SK-N-MC (cell line): Measurements from ENCODE around the gene RIPOR3.

ENCODE experiments used
- DNase-seq: peaks from one replicate; pipeline ENCODE4 v3.0.0-alpha.2; 2011; ENCODE audit warnings: low read depth, low spot score
- H3K27ac ChIP-seq: fragments of 200-600 bp; sonication (generic); 2 replicates; pipeline ENCODE4 v1.5.1; 2016; ENCODE audit warnings: mixed run types
- H3K36me3 ChIP-seq: fragments of 200-600 bp; sonication (generic); 2 replicates; pipeline ENCODE4 v1.6.1; 2017; ENCODE audit warnings: antibody characterized with exemption, low read length, mixed read lengths; ENCODE audit not compliant: insufficient read depth
- H3K4me3 ChIP-seq: fragments of 200-600 bp; sonication (generic); 2 replicates; pipeline ENCODE4 v1.5.1; 2016
- H3K9ac ChIP-seq: fragments of 200-600 bp; sonication (generic); 2 replicates; pipeline ENCODE4 v1.8.0; 2017; ENCODE audit warnings: mixed run types, mixed read lengths; ENCODE audit not compliant: insufficient read length
- H3K9me3 ChIP-seq: fragments of 200-600 bp; sonication (generic); 2 replicates; pipeline ENCODE4 v1.6.1; 2017; ENCODE audit warnings: low read depth, mild to moderate bottlenecking, antibody characterized with exemption, low read length, moderate library complexity, mixed read lengths
- EZH2 ChIP-seq: fragments of 200-600 bp; sonication (generic); IDR thresholded peaks from one replicate; pipeline ENCODE4 v1.6.1; 2017; ENCODE audit warnings: antibody characterized with exemption
- FOXP2 ChIP-seq: optimal IDR thresholded peaks from 2 replicates; pipeline ENCODE3; 2011; ENCODE audit warnings: mild to moderate bottlenecking, moderate library complexity; ENCODE audit not compliant: insufficient read depth; ENCODE audit errors: extremely low read length, control extremely low read depth
- POLR2AphosphoS5 ChIP-seq: IDR thresholded peaks from 2 replicates; pipeline ENCODE4 v1.6.1; 2012; ENCODE audit warnings: mild to moderate bottlenecking, low read depth, low read length, borderline replicate concordance

RIPOR3 gene

GRCh38 chr20:50580016-50580747, 111.2 kb downstream of the RIPOR3 start:
- H3K9me3 ChIP-seq: no peaks in the 10 kb centered on the region
- H3K36me3 ChIP-seq: peaks cover 80% of the 10 kb centered on the region
- H3K9ac ChIP-seq: no peak overlapping the region
- TF ChIP-seq POLR2AphosphoS5 (no peak; the same call in 1 of the 2 replicates), FOXP2 (no peak)
- H3K27ac ChIP-seq: peak overlapping the region; percentile 17
- H3K4me3 ChIP-seq: no peak overlapping the region
- no peak for DNase-seq

GRCh38 chr20:50579511-50579910, 111.8 kb downstream of the RIPOR3 start:
- no peak for DNase-seq
- H3K9me3 ChIP-seq: no peaks in the 10 kb centered on the region
- H3K36me3 ChIP-seq: peaks cover 82% of the 10 kb centered on the region
- no peak overlapping the region for H3K4me3 ChIP-seq
- no peak overlapping the region for H3K9ac ChIP-seq
- H3K27ac ChIP-seq: peak overlapping the region; percentile 17; the same call in 1 of the 2 replicates
- no peak for TF ChIP-seq FOXP2
- no peak for TF ChIP-seq EZH2
- no peak for TF ChIP-seq POLR2AphosphoS5

GRCh38 chr20:50578778-50579165, 112.6 kb downstream of the RIPOR3 start:
- Histone ChIP-seq H3K9ac (no peak overlapping the region), H3K36me3 (peaks cover 82% of the 10 kb centered on the region), H3K27ac (no peak overlapping the region), H3K4me3 (no peak overlapping the region), H3K9me3 (no peaks in the 10 kb centered on the region)
- no peak for TF ChIP-seq FOXP2
- DNase-seq: no peak

GRCh38 chr20:50578061-50578777, 113.1 kb downstream of the RIPOR3 start:
- TF ChIP-seq POLR2AphosphoS5 (no peak), EZH2 (no peak), FOXP2 (no peak)
- Histone ChIP-seq H3K4me3 (no peak overlapping the region), H3K9me3 (no peaks in the 10 kb centered on the region), H3K36me3 (peaks cover 76% of the 10 kb centered on the region), H3K9ac (no peak overlapping the region), H3K27ac (no peak overlapping the region; the same call in 1 of the 2 replicates)
- no peak for DNase-seq

- Histone ChIP-seq H3K4me3 (no peak overlapping the region), H3K9me3 (no peaks in the 10 kb centered on the region), H3K27ac (peak overlapping the region; percentile 45; the same call in 1 of the 2 replicates), H3K9ac (no peak overlapping the region), H3K36me3 (peaks cover 68% of the 10 kb centered on the region)
- no peak for DNase-seq
- TF ChIP-seq POLR2AphosphoS5 (no peak), EZH2 (no peak), FOXP2 (no peak)
These were observed 113.9 kb downstream of the RIPOR3 start for GRCh38 chr20:50577175-50578018.

GRCh38 chr20:50575865-50576720, 115.2 kb downstream of the RIPOR3 start:
- Histone ChIP-seq H3K9me3 (no peaks in the 10 kb centered on the region), H3K4me3 (no peak overlapping the region), H3K9ac (no peak overlapping the region), H3K27ac (no peak overlapping the region; the same call in 1 of the 2 replicates), H3K36me3 (peaks cover 56% of the 10 kb centered on the region)
- TF ChIP-seq FOXP2 (no peak), POLR2AphosphoS5 (no peak), EZH2 (no peak)
- no peak for DNase-seq

- Histone ChIP-seq H3K9ac (no peak overlapping the region), H3K4me3 (no peak overlapping the region), H3K27ac (peak overlapping the region; percentile 27; the same call in 1 of the 2 replicates), H3K36me3 (peaks cover 45% of the 10 kb centered on the region), H3K9me3 (no peaks in the 10 kb centered on the region)
- no peak for DNase-seq
- no peak for TF ChIP-seq FOXP2
These were observed 116.8 kb downstream of the RIPOR3 start for GRCh38 chr20:50574586-50574985.

GRCh38 chr20:50574108-50574507, 117.2 kb downstream of the RIPOR3 start:
- H3K36me3 ChIP-seq: peaks cover 41% of the 10 kb centered on the region
- 0 out of 2 replicates have a peak overlapping the region, but pooled peaks have one; percentile 27 for H3K27ac ChIP-seq
- no peaks in the 10 kb centered on the region for H3K9me3 ChIP-seq
- no peak for DNase-seq
- H3K4me3 ChIP-seq: no peak overlapping the region
- H3K9ac ChIP-seq: no peak overlapping the region
- TF ChIP-seq FOXP2: no peak
- no peak for TF ChIP-seq EZH2
- no peak for TF ChIP-seq POLR2AphosphoS5
